HG03060 (cell line): ENCODE measurements around the gene VEZT.

Experiments used
- ATAC-seq: cut with Tn5 transposase; IDR thresholded peaks from one replicate; pipeline ENCODE4 v1.9.1; 2021; ENCODE audit warnings: low read depth, moderate number of reproducible peaks; ENCODE audit not compliant: unreplicated experiment

The VEZT gene

DNA sequence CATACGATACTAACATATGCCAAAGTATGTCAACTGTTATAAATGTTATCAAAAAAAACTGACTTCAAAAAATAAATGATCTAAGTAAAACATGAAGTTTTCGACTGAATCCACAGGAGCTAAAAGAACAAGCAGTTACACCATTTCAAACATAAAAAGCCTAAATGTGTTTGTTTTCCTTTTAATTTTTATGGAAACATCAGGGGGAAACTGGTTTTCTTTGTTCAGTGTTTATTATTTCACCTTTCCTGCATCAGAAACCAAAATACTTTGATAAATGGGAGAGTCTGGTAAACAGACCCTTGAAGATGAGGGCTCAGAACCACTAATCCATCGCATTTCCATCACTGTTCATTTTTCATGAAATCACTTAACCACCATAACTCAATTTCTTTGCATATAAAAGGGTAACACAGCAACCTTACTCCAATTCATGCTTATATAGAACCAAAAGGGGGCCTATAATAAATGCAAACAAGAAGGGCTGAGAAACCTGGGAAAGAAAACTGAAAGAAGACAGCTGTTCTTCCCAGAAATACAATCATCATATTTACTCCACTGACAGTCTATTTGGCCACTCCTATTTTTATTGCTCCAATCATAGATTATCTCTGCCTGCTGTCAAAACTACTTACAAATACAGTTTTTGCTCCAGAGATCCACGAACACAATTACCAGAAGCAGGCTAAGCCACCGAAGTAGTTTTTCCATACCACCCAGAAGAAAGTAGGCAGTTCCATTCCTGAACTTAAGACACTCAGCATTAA lies 17.3 kb upstream of the VEZT start:
- ATAC-seq, result no peak

DNA sequence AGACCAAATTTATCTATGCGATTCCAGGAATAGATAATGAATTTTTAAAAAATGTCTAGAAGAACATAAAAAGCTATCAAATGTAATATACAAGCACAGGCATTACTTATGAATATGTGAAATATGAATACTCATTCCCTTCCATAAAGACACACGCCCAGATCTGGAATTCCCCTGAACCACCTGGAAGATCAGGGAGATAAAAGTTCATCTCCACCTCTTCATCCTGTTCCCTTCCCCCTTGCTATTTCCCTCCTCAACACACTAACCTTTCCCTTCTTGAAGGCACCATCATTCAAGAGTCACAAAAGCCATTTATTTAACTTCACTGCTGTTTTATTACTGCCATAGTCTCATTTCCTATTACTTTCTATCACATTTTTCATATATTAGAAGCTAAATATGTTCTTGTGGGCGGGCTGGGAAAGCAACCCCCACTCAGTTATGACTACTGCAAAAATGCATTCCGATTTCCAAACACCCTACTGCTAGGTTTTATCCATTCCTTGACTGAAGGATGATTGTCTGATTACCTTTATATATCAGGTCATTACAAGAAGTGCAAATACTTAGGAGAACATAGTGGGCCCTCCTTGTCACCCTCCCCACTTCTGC lies 16.4 kb upstream of the VEZT start:
- no peak for ATAC-seq

DNA sequence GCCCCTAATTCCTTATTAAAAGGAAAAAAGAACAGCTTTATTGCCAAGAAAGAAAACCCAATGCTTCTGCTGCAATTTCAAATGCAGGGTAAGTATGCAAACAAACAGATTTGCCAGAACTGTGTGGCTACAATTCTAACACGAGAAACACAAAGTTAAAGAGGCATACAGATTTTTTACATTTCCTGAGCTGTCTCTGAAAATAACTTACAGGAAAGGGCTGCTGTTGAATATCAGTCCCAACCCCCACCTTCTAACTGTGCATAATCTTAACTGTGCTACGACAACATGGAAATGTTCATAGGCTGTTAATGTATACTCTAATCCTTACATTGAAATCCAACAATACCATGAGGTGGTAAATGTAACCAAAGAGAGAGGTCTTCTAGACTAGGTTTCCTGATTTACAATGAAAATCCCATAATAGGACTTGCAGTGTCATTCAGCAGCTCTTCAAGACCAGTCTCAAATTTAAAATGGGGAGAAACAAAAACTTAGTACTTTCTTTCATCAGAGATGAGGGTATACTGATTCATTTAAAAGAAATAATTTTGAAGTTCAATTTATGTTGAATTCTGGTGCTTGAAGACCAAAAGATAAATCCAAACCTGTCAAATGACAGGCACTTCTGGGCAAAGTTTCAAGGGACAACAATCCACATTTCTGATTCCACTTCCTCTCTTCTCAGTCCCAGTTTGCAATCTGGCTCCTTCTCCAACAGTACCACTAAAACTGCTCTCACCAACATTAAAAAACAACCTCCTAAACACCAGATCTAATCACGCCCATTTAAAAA lies 14.7 kb upstream of the VEZT start:
- no peak for ATAC-seq

DNA sequence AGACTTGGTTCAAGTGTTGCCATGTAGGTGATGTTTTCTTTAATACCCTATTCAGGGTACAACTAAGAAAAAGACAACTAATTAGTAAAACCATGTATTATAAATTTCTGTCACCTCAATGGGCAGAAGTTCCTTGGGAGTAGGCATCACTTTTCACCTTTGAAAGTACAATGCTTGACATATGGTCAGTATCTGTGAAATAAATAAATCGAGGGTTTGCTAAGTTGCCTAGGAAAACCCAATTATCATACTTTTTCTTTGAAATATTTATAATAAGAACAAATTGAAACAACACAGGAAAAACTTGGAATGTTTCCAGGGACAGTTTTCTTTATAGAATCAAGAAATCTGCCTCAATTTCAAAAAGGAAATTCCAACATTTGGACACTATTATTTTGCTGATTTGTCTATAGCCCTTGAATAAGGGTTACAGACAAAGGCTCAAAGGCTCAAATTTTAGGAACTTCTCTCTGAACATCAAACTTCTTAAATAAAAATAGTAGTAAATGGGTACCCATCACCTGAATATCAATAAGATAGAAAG lies 14.0 kb upstream of the VEZT start:
- ATAC-seq, result no peak

DNA sequence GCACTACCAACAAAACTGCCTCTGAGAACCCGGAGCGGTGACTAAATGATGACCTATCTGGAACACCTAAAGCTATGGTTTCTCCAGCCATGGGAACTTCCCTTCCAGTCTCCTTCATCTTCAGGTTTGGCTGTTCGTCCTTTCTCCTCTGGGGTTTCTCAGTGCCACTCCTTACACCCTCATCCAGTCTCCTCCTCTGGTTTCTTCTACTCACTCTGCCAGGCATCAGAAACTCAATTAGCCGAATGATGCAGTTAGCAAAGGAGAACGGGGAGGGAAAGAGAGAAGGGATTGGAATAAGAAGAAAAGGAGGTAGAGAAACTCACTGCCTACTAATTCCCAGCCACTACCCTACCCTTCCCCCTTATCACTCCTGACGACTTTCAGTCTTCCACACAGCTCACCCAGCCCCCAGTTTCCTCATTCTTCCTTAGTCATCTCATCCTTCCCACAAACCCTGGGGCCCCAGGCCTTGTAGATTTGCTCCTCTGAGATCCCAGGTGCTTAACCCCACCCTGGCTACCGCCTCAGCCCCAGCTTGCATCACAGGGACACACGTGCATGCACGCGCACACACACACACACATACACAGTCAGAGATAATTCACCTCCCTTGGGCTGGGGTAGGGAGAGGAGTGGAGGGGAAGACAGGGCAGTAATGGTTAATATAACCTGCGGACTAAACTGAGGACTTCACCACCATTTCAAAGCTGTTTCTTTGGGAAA lies 13.3 kb upstream of the VEZT start:
- ATAC-seq, result no peak

DNA sequence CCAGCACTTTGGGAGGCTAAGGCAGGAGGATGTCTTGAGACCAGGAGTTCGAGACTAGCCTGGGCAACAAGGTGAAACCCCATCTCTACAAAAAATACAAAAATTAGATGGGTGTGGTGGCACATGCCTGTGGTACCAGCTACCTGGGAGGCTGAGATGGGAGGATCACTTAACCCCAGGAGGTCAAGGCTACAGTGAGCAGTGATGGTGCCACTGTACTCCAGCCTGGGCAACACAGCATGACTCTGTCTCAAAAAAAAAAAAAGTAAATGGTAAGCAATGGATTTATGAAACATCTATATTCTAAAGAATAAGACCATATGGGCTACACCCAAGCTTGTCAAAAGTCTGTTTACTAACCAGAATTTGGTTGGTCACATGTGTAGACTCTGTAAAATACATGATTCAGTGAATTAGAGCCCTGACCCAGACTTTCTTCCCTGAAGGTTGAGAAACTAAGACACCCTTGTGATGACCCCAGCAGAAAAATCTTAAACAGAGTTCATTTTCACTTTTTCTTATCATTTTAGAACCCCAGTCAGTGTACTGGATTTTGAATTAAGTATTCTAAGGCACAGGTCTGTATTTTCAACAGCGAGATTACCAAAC lies 12.5 kb upstream of the VEZT start:
- ATAC-seq, result no peak

DNA sequence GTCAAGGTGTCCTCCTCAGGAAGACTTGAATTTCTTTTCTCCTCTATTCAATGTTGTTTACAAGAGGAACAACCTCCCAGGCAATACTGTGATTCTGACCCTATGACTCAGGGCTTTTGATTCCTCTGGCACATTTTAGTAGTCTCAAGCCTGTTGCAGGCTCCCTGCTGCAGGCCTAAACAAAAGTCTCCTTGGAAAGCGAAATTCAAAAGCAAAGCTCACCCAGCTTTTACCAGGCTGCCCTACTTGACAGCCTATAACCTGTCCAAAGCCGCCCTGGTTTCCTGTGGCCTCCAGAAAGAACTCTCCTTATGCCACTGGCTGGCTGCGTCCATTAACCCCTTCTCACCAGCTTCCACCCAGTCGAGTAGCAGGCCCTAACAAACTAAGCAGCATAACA lies 11.9 kb upstream of the VEZT start:
- no peak for ATAC-seq

DNA sequence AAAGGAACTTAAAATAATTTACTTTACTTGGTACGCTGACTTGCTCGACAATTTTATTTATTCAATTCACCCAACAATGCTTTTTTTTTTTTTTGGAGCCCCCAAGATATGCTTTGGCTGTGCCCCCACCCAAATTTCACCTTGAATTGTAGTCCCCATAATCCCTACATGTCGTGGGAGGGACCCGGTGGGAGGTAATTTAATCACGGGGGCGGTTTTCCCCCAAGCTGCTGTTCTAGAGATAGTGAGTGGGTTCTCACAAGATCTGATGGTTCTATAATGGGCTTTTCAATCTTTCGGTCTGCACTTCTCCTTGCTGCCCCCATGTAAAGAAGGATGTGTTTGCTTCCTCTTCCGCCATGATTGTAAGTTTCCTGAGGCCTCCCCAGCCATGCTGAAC lies 10.7 kb upstream of the VEZT start:
- no peak for ATAC-seq

DNA sequence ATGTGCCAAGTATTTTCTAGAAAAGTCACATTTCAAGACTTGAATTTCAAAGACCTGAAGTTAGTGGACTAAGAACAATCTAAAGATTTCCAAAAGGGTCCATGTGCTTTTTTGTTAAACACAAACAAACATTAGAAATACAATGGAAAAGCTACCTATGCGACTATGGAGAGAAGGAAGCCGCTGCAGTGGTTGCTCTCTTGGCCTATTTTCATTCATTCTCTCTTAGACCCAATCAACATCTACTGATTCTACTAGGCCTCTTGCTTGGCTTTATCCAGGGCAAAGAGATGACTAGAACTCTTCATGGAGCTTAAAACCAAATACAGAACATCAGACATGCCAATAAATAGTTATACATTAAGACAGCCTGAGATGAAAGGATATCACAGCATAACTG lies 10.2 kb upstream of the VEZT start:
- no peak for ATAC-seq

DNA sequence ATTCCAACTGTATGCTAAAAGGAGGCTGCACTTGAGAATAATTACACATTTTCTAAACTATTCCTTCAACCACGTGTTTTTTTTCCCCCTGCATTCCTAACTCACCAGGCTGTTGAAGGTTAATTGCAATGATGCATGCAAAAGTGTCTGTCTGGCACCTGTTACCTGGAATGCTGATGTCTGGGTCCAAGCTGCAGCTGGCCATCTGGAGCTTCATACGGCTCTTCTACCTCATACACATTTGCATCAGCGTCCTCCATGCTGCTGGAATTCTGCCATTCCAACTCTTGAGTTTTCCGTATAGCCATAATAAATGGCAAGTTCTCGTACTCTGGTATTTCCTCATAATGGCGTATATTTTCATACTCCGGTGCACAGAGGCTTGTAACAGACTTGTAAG lies 8.9 kb upstream of the VEZT start:
- ATAC-seq, result no peak

DNA sequence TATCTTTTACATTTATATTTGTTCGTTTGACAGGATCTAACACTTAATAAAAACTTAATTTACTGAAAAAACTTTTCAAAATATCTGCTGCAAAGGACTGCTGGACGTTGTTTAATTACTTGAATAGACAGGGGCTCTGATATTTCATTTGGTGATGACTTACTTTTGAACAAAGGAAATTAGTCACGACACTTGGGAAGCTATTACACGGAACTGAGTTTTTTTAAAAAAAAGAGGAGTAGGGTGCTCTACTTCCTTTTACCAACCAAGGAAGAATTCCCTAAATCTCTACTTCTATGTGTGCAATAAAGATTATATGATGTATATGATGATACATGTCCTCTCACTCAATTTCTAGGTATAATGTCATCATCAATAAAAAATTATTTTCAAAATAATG lies 5.0 kb upstream of the VEZT start:
- no peak for ATAC-seq

DNA sequence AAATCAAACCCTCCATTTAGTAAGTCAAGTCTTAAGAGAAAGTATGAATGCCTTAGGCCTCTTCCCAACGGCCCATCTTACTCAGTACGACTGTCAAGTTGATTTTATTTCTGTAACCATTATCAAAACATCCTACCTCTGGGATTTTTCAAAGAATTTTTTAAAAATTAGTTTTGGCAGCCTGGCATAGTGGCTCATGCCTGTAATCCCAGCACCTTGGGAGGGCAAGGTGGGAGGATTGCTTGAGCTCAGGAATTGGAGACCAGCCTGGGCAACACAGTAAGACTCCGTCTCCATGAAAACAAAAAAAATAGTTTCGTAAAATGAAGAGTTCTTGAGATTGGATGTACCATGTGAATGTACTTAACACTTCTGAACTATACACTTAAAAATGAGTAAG lies 4.5 kb upstream of the VEZT start:
- no peak for ATAC-seq

DNA sequence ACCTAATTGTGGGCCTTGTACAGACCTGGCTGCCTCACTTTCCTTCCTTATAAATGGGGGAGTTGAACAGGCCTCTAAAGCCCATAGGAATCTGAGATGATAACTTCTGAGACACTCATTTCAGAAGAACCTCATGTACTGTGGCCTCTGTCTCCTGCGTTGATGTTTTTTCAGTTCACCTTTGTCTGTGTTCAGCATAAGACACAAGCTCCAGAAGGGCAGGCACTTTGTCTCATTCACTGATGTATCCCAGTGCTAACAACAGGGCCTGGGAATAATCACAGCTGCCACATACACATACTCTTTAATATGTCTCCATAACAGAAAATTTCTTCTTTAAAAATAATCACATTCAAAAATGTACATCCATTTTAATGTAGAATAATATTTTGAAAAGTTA lies 3.7 kb upstream of the VEZT start:
- ATAC-seq, result no peak

DNA sequence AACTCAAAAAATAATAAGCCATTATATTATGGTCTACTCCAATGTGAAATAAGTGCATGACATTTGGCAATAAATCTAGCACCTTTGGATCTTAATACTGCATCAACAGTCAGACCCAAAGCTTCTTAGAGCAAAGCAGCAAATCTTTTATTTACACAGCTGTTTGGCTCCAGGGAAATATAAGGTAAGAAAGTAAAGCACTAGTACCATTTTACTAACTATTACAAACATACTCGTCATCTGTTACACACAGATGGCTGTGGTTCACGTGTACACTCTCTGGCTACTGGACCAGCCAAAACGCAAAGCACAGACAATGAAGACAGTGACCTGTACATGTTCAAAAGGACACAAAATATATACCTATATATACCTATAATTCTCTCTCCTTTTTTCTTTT lies 3.1 kb upstream of the VEZT start:
- ATAC-seq, result no peak

DNA sequence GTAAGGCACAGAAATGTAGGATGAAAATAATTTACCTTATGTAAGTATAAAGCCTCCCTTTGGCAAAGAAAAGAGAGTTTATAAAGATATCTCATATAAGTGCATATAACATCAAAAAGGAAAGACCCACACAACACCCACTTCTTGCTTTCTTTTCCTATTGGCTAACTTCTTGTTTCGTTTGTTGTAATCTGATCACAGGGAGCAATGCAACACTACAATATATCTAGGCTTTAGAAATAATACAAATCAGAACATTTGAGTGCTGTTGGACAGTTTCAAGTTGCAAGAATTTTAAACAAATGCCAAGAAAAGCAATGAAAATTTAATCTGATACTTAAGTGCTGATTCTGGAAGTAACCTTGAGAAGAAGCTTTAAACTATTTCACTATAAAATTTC lies 1.7 kb upstream of the VEZT start:
- no peak for ATAC-seq

DNA sequence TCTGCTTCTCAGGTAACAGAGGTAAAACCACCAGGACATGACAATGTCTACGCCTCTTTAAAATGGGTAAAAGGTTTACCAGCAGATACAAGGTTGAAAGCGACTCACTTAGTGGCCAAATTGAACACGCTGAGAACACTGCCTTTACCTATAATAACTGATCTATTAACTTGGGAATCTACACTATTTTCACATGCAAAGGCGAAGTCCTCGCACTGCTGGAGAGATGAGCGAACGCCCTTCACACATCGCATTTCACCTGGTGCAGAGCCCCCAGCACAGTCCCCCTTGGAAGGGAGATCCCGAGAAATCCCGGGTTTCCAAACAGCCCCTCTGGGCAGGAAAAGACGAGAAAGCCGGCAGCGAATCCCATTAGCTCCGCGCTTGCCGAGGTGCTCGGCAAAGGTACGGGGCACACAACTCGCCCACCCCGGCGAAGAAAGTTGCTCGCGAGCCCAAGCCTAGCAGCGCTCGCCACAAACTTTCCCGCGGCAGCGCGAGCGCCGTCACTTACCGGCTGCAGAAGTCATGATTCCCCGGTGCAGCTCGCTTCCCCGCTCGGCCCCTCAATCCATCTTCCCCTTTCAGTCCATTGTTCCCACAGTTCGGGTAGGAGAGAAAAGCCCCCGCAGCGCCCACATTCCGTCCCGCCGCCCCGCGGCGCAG lies 763 bp upstream of the VEZT start:
- peak; percentile 2 for ATAC-seq

DNA sequence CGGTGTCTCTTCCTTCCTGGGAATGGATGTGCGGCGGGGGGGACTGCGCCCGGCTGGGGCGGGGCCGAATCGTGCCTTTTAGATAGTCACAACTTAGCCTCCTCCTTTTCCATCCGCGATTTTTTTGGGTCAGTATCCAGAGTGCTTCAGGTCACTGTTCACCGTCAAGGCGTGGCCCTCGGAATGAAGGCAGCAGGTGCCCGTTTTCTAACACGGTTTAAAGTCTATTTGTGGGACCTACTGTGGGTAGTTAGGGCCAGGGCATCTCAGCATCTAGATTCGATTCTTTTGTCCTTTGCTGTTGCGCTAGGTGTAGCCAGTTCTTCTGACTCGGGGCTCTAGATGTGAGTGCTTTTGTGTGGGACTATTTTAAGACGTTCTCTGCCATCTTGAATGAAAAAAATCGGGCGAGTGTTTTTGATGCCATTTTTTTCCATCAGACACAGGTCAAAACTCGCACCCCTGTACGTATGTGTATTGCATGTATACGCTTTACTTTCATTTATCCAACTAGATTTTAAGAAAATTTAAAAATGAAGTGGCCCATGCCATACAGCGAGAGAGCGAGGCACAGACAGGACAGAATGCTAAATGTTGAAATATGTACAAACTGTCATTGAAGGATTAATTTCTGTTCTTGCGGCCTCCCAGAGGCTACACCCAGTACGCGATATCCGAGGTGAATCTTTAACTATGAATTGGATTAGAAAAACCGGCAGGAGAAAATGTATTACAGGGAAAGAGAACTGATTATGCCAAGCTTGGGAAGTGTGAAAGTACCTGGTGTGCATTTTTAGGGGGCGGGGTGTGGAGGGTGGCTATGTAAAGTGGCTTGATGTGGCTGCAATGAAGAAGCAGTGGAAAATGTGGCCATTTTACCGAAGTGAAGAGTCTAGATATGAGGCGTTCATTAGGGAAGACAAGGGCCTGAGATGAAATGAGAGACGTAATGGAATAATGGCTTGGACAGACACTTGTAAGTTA lies 835 bp downstream of the VEZT start:
- ATAC-seq, result no peak

DNA sequence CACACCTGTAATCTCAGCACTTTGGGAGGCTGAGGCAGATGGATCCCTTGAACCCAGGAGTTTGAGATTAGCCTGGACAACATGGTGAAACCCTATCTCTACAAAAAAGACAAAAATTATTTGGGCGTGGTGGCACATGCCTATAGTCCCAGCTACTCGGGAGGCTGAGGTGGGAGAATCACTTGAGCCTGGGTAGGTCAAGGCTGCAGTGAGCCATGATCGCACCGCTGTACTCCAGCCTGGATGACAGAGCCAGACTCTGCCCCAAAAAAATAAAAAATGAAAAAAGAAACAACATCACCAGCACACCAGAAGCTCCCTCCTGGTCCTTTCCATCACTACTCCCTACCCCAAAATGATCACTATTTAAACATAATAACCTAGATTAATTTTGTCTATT lies 2.6 kb downstream of the VEZT start:
- no peak for ATAC-seq

DNA sequence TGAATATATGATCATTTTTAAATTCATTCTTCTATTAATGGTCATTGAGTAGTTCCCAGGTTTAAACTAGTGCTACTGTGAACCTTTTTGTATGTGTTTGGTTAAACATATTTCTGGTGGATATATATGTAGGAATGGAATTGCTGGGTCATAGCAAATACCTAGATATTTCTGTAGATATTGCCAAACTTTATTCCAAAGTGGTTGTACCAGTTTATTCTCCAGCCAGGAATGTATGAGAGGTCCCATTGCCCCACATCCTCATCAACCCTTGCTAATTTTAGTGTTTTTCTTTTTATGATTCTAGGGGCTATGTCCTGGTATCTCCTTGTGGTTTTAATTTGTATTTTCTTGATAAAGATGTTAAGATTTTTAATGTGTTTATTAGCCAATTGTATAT lies 3.1 kb downstream of the VEZT start:
- ATAC-seq, result no peak
